ENCODE data around the gene IL6ST.
A peak's percentile ranks its signal among the peaks of the same experiment; 100 is the strongest.
"Not testable (repeated sequence)": the region's sequence is repeated elsewhere in the genome, so short reads cannot be mapped to it uniquely, and the experiment has no call there.

Gene IL6ST

DNA sequence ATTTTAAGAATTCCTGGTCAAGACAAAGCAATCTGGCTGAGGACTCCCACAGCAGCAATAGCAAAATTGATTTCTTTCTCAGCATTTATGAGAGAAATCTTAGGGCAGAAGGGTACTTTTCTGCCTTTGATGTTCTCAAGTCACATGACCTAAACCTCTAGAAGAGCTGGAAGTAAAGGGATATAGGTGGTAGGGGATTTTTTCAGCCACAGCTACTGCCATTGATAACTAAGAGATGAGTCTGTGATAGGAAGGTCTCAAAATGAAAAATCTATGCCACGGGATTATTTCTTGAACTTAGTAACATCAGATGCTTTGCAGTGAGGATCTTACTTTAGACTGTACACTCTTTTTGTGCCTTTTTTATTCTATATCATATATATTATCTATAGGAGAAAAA lies 35.6 kb downstream of the IL6ST start:
- DNase-seq: peak; percentile 43

DNA sequence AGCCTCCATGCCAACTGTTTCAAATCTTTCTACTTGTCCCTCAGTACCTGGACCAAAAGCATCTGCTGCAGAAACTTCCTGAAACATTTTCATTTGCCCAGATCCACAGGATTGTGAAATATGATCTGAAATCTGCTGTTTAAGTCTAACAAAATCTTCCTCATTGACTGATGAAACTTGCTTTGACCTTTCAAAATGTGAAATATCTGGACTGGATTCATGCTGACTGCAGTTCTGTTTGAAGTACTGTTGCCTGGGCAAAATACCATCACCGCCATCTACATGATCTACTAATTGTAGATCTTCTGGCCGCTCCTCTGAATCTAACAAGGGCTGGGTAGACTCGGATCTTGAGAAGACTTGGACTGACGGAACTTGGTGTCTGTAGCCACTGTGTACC lies 53.6 kb downstream of the IL6ST start:
- DNase-seq: not testable (repeated sequence)

DNA sequence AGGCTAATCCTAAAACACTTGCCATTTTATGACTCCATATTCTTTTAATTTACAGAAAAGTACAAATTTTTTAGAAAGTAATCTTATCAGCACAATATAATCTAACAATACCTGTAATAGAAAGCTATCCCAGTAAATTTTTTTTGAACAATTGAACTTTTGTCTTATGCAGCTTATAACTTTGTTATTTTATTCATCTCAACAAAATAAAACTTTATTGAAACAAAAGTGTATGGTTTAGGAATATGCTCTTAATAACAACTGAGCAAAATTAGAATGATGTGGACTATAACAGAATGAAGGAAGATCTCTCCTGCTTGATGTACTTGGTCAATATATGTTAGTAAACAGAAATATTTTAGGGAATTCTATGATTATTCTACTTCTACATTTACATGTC lies 57.2 kb downstream of the IL6ST start:
- DNase-seq: not testable (repeated sequence)

DNA sequence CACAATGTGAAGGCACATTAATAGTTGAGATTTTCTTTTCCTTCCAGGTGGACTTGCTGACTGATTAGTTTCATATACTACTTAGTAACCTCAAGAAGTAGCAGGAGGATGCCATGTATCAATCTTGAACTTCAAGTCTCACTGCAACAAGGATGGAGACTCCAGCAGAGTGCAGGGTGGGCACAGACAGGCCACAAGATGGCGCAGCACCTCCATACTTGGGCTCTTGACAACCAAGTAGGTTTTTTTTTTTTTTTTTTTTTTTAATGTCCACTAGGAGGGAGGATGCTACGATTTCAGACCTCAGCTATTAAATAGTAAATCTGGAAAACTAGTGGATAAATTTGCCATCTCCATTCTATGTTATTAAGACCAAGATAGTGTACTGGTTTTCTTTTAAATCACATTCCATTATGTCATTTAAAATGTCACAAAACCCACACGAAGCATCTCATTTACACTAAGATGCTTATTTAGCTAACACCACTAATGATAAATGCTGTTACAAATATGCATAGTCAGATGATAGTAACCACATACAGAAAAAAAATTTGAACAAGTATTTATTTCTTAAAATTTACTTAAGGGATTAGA lies 58.6 kb downstream of the IL6ST start:
- DNase-seq: peak; percentile 82

DNA sequence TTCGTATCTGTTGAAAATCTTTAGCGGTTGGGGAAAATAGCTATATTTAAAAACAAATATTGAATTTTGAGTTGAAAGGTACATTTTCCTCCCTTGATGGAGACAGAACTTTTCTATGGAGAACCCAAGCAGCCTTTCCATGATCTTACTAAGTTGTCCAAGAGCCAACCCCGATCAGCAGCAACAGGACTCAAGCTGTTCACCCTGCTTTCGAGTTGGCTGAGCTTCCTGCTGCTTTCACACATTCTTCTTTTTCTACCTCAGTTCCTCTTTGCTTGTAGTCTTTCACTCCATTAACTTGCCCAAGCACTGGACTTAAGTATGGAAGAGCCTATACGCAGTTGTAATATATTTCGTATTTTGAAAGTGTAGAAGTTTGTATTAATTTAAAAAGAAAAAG lies 59.4 kb downstream of the IL6ST start:
- no peak for DNase-seq

DNA sequence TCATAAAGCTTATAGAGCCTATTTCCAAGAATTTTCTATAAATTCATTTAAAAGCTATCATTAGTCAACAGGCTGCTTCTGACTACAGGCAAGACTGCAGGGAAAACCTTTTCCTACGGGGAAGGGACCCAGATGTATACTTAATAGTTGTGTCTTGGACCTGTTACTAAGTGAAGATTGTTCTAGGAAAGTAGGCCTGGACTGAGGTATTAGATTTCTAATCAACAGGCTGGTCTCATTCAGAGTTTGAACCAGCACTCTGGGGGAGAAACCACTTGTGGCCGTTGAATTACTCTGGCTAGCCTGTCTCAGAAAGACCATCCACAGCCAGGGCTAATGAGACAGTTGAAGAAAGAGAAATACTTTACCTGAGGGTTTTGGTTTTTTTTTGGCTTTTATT lies 60.0 kb downstream of the IL6ST start:
- no peak for DNase-seq

DNA sequence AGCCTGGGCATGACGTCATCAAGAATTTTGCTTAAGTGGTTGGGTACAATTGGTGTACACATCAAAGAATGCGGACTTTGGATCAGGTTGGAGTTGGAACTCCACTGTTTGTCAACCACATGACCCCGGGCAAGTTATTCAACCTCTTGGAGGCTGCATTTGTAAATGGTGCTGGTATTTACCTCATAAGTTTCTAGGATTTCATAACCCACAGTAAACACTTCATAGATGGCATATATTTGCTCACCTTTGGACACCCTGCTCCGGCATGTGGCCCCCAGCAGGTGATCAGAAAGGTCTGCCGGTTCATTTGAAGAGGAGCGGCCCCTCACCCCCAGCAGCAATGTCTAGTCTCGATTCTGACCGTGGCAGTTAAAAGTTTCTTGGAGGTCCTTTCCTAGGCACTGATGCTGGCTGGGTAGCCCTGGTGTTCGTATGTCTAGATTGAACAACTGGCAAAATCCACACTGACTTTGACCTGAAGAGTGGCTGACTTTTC lies 60.6 kb downstream of the IL6ST start:
- no peak for DNase-seq

DNA sequence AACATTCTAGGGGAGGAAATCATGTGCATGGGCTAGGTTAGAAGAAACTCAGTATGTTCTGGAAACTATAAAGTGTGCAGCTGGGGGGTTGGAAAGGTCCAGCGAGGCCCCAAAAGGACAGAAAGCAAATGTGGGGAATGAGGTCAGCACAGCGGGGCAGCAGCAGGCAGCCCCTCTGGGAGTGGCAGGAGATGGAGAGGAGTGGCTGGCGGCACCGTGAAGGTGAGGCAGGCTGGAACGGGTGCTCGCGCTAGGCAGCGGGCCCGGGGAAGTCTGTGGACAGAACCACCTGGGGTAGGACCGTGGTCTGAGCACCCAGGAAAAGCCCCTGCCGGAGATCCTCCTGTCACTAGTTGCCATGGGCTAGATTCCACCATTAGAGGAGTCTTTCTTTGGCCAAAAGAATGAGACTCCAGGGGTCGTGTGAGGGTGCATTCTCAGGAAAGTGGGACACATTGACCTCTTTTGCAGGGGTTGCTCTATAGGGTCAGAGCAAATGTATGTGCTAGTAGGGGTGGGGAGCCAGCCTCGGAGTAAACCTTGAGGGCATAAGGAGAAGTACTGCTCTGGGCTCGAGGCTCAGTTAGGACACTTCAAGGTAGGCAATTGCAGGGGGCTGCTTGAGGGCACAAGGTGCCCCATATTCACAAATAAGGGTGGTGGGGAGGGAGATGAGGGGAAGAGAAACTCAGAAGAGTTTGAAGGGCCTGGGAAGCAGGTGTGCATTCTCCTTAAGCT lies 61.2 kb downstream of the IL6ST start:
- DNase-seq: no peak

DNA sequence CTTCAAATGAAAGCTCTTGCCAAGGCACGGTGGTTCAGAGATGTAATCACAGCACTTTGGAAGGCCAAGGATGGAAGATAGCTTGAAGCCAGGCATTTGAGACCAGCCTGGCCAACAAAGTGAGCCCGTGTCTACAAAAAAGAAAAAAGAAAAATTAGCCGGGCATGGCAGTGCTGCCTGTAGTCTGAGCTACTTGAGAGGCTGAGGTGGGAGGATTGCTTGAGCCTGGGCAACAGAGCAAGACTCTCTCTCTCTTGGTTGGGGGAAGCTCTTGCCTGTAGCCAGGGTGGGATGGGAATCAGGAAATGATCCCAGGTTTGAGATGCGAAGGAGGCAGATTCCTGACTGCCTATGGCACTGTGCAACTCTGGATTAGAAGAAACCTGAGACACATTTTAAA lies 62.1 kb downstream of the IL6ST start:
- DNase-seq: no peak

DNA sequence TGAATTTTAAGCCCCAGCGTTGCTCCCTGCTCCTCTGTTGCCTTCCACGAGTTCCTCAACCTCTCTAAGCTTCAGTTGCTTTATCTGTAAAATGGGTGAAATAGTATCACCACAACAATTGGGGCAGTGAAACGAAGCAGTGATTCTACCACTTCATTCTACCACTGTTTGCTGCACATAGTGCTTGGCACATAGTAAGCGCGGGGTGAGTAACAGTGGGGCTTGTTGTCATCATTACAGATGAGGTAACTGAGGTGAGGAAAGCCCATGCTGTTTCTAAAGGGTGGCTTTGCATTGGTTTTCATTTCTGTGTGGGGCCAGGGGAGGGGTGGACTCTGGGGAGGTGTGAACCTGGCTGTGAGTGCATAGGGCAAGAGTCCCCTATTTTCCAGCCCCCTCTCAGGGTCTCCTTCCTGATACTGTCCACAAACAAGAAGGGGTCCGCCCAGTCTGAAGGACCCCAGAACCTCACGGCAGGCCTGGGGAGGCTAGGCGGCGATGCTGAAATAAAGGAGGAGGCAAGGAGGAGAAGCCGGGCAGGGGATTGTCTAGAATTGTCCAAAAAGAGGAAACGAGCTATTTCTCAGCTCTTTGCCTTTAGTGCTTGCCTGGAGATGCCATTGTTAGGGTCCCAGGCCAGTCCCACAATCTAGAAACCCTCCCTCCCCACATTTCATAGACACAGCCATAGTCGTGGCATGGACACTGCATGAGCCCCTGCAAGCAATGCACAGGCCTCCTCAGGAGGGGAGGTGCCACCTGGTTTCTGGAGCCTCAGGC lies 65.6 kb downstream of the IL6ST start:
- no peak for DNase-seq

DNA sequence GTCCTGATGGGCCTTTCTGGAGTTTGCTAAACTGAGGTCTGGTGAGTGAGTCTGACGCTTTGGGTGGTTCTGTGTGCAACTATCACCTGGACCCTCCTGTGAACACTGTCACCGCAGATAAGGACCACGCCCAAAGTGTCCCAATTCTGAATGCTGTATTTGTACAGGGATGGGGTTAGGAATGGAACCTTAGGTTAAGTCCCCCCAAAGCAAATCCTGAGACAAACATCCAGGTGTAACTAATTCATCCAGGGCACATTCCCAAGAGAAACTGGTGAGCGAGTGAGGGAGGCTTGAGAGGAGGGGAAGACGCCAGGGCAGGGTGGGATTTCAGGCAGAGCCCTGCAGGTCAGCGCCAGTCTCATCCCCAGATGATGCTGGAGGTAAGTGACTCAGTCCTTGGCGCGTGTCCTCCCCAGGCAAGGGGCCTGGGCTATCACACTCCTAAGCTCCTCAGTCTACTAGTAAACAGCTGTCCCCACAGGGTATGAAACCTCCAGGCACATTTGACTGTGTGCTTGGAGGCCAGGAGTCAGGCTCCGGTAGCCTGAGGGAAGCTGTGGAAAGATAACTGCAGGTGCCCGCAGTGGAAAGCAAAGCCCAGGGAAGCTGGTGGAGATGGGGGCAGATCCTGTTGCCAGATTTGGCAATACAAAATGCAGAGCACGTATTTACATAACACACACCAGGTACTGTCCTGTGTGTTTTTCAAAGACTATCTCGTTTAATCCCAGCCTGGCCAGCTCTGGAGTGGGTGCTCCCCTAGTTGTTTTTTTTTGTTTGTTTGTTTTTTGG lies 66.7 kb downstream of the IL6ST start:
- no peak for DNase-seq

DNA sequence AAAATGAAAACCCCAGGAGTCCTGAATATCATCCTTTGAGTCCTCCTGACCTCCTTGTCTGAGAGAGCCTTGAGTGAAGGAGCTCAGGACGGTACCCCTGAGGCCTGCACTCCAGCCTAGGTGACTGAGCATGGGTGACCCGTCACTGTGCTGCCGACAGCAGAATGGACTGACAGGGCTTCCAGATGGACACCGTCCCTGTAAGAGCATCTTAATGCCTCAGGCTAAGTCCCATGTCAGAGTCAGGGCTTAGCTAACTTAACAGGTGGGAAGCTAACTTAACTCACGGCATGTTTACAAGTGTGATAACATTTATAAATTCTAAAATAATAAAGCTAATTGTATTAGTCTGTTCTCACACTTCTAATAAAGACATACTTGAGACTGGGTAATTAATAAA lies 68.3 kb downstream of the IL6ST start:
- DNase-seq: no peak

DNA sequence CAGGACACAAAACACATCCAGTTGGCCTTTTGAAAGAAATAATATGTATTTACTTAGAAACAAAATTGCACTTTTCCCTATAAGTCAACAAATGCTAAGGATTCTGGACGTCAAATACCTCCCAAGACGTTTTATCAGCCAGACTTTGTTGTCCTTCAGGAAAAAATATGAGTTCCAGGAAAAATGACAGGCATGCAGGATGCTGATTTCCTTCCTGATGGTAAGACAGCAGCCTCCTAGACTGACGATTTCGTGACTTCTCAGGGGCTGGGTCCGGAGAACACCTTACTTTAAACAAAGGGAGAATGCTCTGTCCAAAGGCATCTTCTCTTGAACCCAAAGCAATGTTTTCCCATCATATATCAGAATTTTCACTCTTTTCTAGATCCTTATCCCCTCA lies 69.1 kb downstream of the IL6ST start:
- no peak for DNase-seq

DNA sequence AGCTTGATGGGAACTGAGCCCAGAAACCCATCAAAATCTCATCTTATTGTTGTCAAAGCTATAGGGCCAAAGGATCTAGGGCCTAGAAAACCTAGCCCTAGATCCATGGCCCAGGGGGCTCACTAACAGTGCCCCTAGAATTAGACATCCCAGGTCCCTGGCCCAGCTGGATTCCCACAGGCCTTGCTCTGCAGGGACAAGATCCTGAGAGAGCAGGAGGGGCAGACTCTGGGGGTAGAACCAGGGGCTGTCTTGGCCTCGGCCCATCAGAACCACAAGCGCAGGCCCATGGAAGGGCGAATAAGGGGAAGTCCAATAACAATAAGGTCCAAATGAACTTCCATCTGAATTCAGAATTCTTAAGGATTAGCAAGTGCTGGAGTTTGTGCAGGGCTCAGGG lies 69.6 kb downstream of the IL6ST start:
- no peak for DNase-seq

DNA sequence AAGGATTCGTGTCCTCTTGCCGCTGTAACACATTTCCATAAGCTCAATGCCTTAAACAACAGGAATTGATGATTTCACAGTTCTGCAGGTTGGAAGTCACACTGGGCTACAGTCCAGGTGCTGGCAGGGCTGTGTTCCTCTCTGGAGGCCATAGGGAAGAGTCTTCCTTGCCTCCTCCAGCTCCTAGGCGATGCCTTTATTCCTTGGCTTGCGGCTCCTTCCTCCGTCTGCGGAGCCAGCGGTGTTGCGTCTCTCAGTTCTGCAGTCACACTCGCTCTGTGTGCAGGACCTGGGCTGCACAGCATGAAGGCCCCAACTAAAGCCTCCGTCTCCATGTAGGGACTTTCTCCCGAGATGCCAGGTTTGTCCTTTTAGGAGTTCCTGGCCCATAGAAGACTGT lies 70.0 kb downstream of the IL6ST start:
- no peak for DNase-seq

DNA sequence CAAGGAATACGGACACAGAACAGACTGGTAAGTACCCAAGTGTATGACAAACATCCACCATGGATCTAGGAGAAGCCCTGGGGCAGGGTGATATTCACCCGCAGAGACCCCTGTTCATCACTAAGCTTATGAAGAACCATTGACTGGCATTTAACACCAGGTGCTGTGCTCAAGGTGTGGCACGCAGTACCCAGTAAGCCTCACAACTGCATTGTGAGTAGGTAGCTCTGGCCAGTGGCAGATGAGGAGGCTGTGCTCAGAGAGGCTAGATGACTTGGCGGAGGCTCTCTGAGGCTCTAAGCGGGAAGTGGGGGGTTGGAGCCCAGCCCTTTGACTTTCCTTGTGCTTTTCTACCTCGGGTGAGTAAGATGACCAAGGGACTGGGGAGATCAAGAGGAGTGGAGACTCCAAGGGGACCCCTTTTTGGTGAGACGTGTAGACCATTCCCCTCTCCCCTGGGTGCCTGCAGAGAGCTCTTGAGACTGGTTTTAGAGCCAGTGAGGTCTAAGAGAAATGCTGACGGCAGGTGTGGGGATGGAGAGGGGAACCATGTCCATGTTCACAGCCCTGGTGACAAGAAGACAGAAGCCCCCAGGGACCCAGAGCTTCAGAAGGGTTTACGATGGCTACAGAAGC lies 70.8 kb downstream of the IL6ST start:
- no peak for DNase-seq

DNA sequence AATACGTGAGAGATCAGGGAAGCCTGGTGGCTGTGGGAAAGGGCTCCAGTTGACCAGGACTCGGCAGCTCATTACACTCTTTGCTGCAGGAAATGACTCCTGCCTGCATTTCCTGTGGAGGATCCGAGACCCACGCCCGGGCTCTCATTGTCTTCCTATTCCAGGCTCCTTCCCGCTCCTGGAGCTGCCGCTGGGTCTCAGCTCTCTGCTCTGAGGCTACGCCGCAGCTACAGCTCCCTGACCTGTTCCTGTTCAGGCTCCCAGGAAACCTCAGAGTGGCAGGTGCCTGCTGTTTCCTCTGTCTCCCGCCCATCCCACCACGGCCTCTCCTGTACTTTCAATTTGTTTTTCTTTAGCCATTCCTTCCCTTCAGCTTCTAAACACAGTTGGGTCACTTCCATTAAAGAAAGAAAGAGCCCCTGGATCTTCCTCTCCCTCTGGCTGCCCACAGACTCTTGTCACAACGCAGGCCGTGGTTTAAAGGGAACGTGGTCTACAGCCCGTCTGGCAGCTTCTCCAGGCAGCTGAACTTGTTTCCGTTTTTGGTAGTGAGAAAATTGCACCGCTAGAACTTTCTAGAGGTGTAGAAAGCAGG lies 71.5 kb downstream of the IL6ST start:
- peak; percentile 29 for DNase-seq

DNA sequence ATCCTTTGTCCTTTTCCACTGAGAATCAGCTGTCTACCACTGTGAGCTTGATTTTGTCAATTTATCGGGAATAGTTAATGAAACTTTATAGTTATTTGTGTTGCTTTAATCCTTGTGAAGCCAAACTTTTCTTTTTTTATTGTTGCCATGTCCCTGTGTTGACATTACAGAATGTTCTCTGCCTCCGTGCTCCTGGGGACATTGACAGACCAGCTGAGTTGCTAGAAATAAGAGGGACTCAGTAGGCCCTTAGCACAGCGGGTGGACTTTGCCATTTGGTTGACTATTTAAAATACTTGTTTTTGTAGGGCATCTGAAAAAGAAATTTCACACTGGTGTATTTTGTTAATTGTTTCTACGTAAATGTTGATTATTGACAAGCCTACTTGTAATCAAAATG lies 73.1 kb downstream of the IL6ST start:
- no peak for DNase-seq

DNA sequence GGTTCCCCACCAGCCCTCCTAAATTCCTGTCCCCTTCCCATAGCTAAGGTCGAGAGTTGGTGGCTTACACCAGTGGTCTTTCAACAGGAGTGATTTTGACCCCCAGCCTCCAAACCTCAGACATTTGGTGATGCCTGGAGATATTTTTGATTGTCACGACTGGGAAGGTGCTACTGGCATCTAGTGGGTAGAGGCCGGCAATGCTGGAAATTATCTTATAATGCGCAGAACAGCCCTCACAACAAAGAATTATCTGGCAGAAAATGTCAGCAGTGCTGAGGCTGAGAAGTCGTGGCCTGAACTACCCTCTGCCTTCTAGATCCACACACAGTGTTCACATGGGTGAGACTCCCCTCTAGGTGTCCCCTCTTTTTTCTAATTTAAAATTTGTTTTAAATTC lies 74.0 kb downstream of the IL6ST start:
- peak; percentile 24 for DNase-seq

DNA sequence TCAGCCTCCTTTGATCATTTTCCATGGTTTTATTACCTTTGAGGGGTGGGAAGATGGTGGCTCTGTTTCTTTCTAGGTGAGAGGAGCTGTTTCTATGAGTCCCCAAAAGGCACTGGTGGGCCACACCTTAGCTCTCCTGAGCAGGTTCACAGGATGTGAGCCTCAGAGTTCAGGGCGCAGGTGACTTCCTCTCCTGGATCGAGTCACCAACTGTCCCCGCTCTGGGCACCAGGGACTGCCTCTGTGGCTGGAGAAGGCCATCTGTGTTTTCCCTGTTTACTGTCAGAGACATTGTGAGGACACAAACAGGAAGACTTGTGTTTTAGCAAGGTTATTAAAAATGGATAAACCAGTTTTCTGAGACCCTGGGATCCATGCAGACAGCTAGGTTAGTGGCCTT lies 75.1 kb downstream of the IL6ST start:
- no peak for DNase-seq

DNA sequence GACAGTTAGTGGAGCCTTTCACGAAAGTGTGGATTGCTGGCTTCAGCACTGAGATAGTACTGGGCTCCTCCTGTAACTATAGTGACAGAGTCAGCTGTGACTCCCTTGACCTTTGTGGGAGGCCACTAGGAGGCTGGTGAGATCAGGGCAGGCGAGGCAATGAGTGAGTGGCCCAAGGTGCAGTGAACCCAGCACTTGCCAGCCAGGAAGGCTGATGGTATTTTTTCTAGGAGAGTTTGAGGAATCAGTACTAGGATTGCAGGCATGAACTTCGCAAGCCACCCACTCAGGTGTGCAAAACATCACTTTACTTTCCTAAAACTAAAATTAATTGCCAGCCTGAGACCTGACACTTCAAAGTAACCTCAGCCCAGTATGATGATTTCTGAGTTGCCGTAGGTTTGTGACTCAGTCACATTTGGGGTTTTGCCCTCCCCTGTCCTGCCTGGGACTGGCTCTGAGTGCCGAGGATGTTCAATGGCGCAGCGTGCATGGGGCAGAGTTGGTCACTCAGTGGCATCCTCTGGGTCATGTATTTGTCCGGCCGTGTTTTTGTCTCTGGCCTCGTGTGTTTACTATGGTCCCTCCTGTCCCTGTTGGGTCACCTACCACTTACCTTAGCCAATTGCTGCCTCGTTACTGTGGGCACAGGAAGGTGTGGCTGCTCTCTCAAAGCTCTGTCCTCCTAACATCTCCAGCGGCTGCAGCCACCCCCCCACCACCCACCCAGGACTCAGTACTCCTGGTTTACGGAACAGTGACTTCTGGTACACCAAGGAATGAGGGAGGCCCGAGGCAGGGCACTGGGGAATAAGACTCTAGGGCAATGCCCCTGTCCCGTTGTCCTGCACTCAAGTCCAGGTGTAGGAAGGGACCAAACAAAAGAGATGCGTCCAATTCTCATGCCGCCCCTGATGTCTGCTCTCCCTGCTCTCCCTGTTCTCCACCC lies 76.4 kb downstream of the IL6ST start:
- no peak for DNase-seq

Data from activated CD4-positive, alpha-beta T cell treated with anti-CD3 and anti-CD28 coated beads, Interleukin-10, Interleukin-2, amounts not matched to agents 100 ng/mL and 50 ng/mL, durations not matched to agents 16 hours and 8 hours (primary cell).